Gastrocnemius medialis (tissue), 4 donors: ENCODE data around the gene C11orf98.

Experiments
- POLR2A ChIP-seq, 2 donors: fragments of 450-650 bp; IDR thresholded peaks; one replicate each; pipeline ENCODE4 v1.6.1; 2017; ENCODE audit warnings: antibody characterized with exemption in 2 of 2, mild to moderate bottlenecking in 2 of 2, moderate library complexity in 2 of 2
- TF ChIP-seq, protein P1 (sequence below), 5 experiments: fragments of 450-650 bp in 3 of 5; fragments of 200-600 bp in 2 of 5; sonication (generic) in 2 of 5; IDR thresholded peaks in 4 of 5; conservative IDR thresholded peaks in 1 of 5; 1 replicate in 4 of 5; 2 replicates in 1 of 5; pipeline ENCODE4 v1.5.1; 2016 to 2019; ENCODE audit warnings: antibody characterized with exemption in 5 of 5, mild to moderate bottlenecking in 3 of 5, moderate library complexity in 3 of 5

GRCh38 chr11:62678433-62678769 lies 13.4 kb upstream of the C11orf98 start:
- TF ChIP-seq POLR2A (IDR thresholded peaks at IDR 0.05), result no peak
- TF ChIP-seq, protein P1, sequence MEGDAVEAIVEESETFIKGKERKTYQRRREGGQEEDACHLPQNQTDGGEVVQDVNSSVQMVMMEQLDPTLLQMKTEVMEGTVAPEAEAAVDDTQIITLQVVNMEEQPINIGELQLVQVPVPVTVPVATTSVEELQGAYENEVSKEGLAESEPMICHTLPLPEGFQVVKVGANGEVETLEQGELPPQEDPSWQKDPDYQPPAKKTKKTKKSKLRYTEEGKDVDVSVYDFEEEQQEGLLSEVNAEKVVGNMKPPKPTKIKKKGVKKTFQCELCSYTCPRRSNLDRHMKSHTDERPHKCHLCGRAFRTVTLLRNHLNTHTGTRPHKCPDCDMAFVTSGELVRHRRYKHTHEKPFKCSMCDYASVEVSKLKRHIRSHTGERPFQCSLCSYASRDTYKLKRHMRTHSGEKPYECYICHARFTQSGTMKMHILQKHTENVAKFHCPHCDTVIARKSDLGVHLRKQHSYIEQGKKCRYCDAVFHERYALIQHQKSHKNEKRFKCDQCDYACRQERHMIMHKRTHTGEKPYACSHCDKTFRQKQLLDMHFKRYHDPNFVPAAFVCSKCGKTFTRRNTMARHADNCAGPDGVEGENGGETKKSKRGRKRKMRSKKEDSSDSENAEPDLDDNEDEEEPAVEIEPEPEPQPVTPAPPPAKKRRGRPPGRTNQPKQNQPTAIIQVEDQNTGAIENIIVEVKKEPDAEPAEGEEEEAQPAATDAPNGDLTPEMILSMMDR (IDR thresholded peaks at IDR 0.05 in 4 of 5, conservative IDR thresholded peaks at IDR 0.05 in 1 of 5), result no peak
